ENCODE data around the gene SLC41A1. TPM values are rescaled to one million over a fixed set of nuclear protein-coding genes. Genes with fewer than 3 reads are reported as not detected.
A peak's percentile ranks its signal among the peaks of the same experiment; 100 is the strongest.

SLC41A1 gene
- total RNA-seq, 1 donor from 2014 or later: 17.7 TPM

- no peak for DNase-seq (ENCODE audit: extremely low spot score in 2 of 2)
- intact Hi-C loops (cut with DNase I): no loop called here
- Histone ChIP-seq H3K27ac (peak overlapping the region; percentile 13), H3K4me1 (peaks cover 63% of the 10 kb centered on the region), H3K4me3 (no peak overlapping the region), H3K36me3 (no peaks in the 10 kb centered on the region), H3K9me3 (no peaks in the 10 kb centered on the region), H3K27me3 (no peaks in the 10 kb centered on the region)
- TF ChIP-seq POLR2AphosphoS5 (IDR thresholded peaks at IDR 0.05; ENCODE audit: insufficient read depth in 1 of 2, low read depth in 1 of 2): no peak
- TF ChIP-seq CTCF (IDR thresholded peaks at IDR 0.05): no peak
- no peak for TF ChIP-seq POLR2A (IDR thresholded peaks at IDR 0.05)
These were observed 66.1 kb downstream of the SLC41A1 start for GRCh38 chr1:205746757-205747412.

GRCh38 chr1:205744403-205744802 lies 68.6 kb downstream of the SLC41A1 start:
- TF ChIP-seq CTCF (IDR thresholded peaks at IDR 0.05) (no peak), POLR2A (IDR thresholded peaks at IDR 0.05) (no peak), POLR2AphosphoS5 (IDR thresholded peaks at IDR 0.05; ENCODE audit: insufficient read depth in 1 of 2, low read depth in 1 of 2) (no peak)
- intact Hi-C loops (cut with DNase I): no loop called here
- H3K36me3 ChIP-seq: no peaks in the 10 kb centered on the region
- no peak overlapping the region for H3K4me3 ChIP-seq
- peaks cover 77% of the 10 kb centered on the region for H3K4me1 ChIP-seq
- no peak overlapping the region for H3K27ac ChIP-seq
- no peaks in the 10 kb centered on the region for H3K27me3 ChIP-seq
- no peak for DNase-seq (ENCODE audit: extremely low spot score in 2 of 2)
- H3K9me3 ChIP-seq: no peaks in the 10 kb centered on the region

GRCh38 chr1:205743977-205744376 lies 69.0 kb downstream of the SLC41A1 start:
- intact Hi-C loops (cut with DNase I): no loop called here
- Histone ChIP-seq H3K27ac (no peak overlapping the region), H3K4me1 (peaks cover 81% of the 10 kb centered on the region), H3K36me3 (no peaks in the 10 kb centered on the region), H3K27me3 (no peaks in the 10 kb centered on the region), H3K4me3 (no peak overlapping the region), H3K9me3 (no peaks in the 10 kb centered on the region)
- TF ChIP-seq POLR2AphosphoS5 (IDR thresholded peaks at IDR 0.05; ENCODE audit: insufficient read depth in 1 of 2, low read depth in 1 of 2) (no peak), CTCF (IDR thresholded peaks at IDR 0.05) (no peak), POLR2A (IDR thresholded peaks at IDR 0.05) (no peak)
- DNase-seq (ENCODE audit: extremely low spot score in 2 of 2): no peak

- no peak overlapping the region for H3K4me3 ChIP-seq
- TF ChIP-seq POLR2A (IDR thresholded peaks at IDR 0.05): no peak
- TF ChIP-seq CTCF (IDR thresholded peaks at IDR 0.05): no peak
- TF ChIP-seq POLR2AphosphoS5 (IDR thresholded peaks at IDR 0.05; ENCODE audit: insufficient read depth in 1 of 2, low read depth in 1 of 2): no peak
These were observed 71.3 kb downstream of the SLC41A1 start for GRCh38 chr1:205741681-205742080.

GRCh38 chr1:205739348-205740160 lies 73.4 kb downstream of the SLC41A1 start:
- intact Hi-C loops (cut with DNase I): no loop called here
- DNase-seq (ENCODE audit: extremely low spot score in 2 of 2): no peak
- H3K27me3 ChIP-seq: no peaks in the 10 kb centered on the region
- peaks cover 53% of the 10 kb centered on the region for H3K4me1 ChIP-seq
- H3K9me3 ChIP-seq: no peaks in the 10 kb centered on the region
- peaks cover 0 to 3% of the 10 kb centered on the region in 2 donors for H3K36me3 ChIP-seq
- H3K4me3 ChIP-seq: no peak overlapping the region
- no peak overlapping the region for H3K27ac ChIP-seq
- TF ChIP-seq POLR2AphosphoS5 (IDR thresholded peaks at IDR 0.05; ENCODE audit: insufficient read depth in 1 of 2, low read depth in 1 of 2) (no peak), CTCF (IDR thresholded peaks at IDR 0.05) (no peak), POLR2A (IDR thresholded peaks at IDR 0.05) (no peak)

More at GRCh38 chr1:205741681-205742080, 71.3 kb downstream of the SLC41A1 start:
- no peaks in the 10 kb centered on the region for H3K9me3 ChIP-seq
- peaks cover 66% of the 10 kb centered on the region for H3K4me1 ChIP-seq
- H3K36me3 ChIP-seq: peaks cover 0 to 3% of the 10 kb centered on the region in 2 donors
- H3K27me3 ChIP-seq: no peaks in the 10 kb centered on the region
- intact Hi-C loops (cut with DNase I): no loop called here
- DNase-seq (ENCODE audit: extremely low spot score in 2 of 2): no peak
- H3K27ac ChIP-seq: no peak overlapping the region

Data from vagina (tissue), 2 donors.